Liver (tissue), 9 donors: Measurements from ENCODE around the gene FNIP1. TPM values are rescaled to one million over a fixed set of nuclear protein-coding genes. Genes with fewer than 3 reads are reported as not detected.
A peak's percentile ranks its signal among the peaks of the same experiment; 100 is the strongest.

ENCODE experiments used
- DNase-seq: peaks from one replicate; pipeline ENCODE4 v3.0.0-alpha.2; 2017; ENCODE audit warnings: low spot score
- H3K27ac ChIP-seq, 2 donors: one replicate each; pipeline ENCODE4 v1.7.0; 2013; ENCODE audit warnings: inconsistent platforms in 2 of 2, low read length in 2 of 2, control low read depth in 1 of 2, low read depth in 1 of 2, mild to moderate bottlenecking in 1 of 2
- H3K27me3 ChIP-seq, 4 donors: one replicate each; pipeline versions ENCODE4 v1.6.1 to v1.7.0; 2013; ENCODE audit warnings: low read length in 3 of 4, inconsistent platforms in 1 of 4, mild to moderate bottlenecking in 1 of 4, moderate library complexity in 1 of 4; ENCODE audit not compliant: control insufficient read depth in 4 of 4, insufficient read depth in 4 of 4
- H3K36me3 ChIP-seq, 4 donors: one replicate each; pipeline versions ENCODE4 v1.6.1 to v1.7.0; 2013; ENCODE audit warnings: low read length in 3 of 4, mild to moderate bottlenecking in 3 of 4, low read depth in 1 of 4, moderate library complexity in 1 of 4; ENCODE audit not compliant: control insufficient read depth in 4 of 4, insufficient read depth in 3 of 4
- H3K4me1 ChIP-seq, 4 donors: one replicate each; pipeline versions ENCODE4 v1.6.1 to v1.7.0; 2013; ENCODE audit warnings: low read length in 3 of 4, mild to moderate bottlenecking in 3 of 4, moderate library complexity in 1 of 4; ENCODE audit not compliant: control insufficient read depth in 4 of 4, insufficient read depth in 4 of 4
- H3K4me3 ChIP-seq, 3 donors: one replicate each; pipeline versions ENCODE4 v1.6.1 to v1.7.0; 2013; ENCODE audit warnings: low read length in 3 of 3, control low read depth in 1 of 3, low read depth in 1 of 3, mild to moderate bottlenecking in 1 of 3
- H3K9ac ChIP-seq, 2 donors: one replicate each; pipeline ENCODE4 v1.7.0; 2013; ENCODE audit warnings: low read length in 2 of 2, mild to moderate bottlenecking in 2 of 2, moderate library complexity in 2 of 2, control low read depth in 1 of 2, low read depth in 1 of 2
- H3K9me3 ChIP-seq, 4 donors: one replicate each; pipeline versions ENCODE4 v1.6.1 to v1.7.0; 2013; ENCODE audit warnings: low read length in 3 of 4; ENCODE audit not compliant: control insufficient read depth in 4 of 4
- EGR1 ChIP-seq, 2 donors: IDR thresholded peaks; 2 replicates each; pipeline ENCODE4 v1.6.1; 2016 to 2018; ENCODE audit warnings: antibody characterized with exemption in 2 of 2, low read depth in 2 of 2
- FOXA1 ChIP-seq: IDR thresholded peaks from 2 replicates; pipeline ENCODE4 v1.6.1; 2016; ENCODE audit warnings: antibody characterized with exemption
- FOXA2 ChIP-seq: IDR thresholded peaks from 2 replicates; pipeline ENCODE4 v1.6.1; 2016; ENCODE audit warnings: antibody characterized with exemption
- GABPA ChIP-seq, 2 donors: IDR thresholded peaks in 1 of 2; conservative IDR thresholded peaks in 1 of 2; 2 replicates each; pipeline ENCODE4 v1.6.1; 2016; ENCODE audit warnings: antibody characterized with exemption in 2 of 2, mild to moderate bottlenecking in 1 of 2, moderate library complexity in 1 of 2
- HNF4A ChIP-seq, 2 donors: conservative IDR thresholded peaks; 2 replicates each; pipeline ENCODE4 v1.6.1; 2016; ENCODE audit warnings: antibody characterized with exemption in 2 of 2, mild to moderate bottlenecking in 2 of 2
- HNF4G ChIP-seq: IDR thresholded peaks from 2 replicates; pipeline ENCODE4 v1.6.1; 2016; ENCODE audit warnings: antibody characterized with exemption
- JUND ChIP-seq, 2 donors: IDR thresholded peaks; 2 replicates each; pipeline ENCODE4 v1.6.1; 2016; ENCODE audit warnings: antibody characterized with exemption in 2 of 2
- NR2F2 ChIP-seq: IDR thresholded peaks from 2 replicates; pipeline ENCODE4 v1.6.1; 2016; ENCODE audit warnings: antibody characterized with exemption
- RAD21 ChIP-seq, 2 donors: IDR thresholded peaks; 2 replicates each; pipeline ENCODE4 v1.6.1; 2016; ENCODE audit warnings: antibody characterized with exemption in 2 of 2, mild to moderate bottlenecking in 2 of 2
- RXRA ChIP-seq, 2 donors: IDR thresholded peaks; 2 replicates each; pipeline ENCODE4 v1.6.1; 2017 to 2018; ENCODE audit warnings: antibody characterized with exemption in 2 of 2, mild to moderate bottlenecking in 1 of 2
- TAF1 ChIP-seq: conservative IDR thresholded peaks from 2 replicates; pipeline ENCODE4 v1.6.1; 2016; ENCODE audit warnings: antibody characterized with exemption, mild to moderate bottlenecking
- YY1 ChIP-seq: IDR thresholded peaks from 2 replicates; pipeline ENCODE4 v1.6.1; 2016; ENCODE audit warnings: antibody characterized with exemption, mild to moderate bottlenecking
- WGBS: extraction: QIAGEN DNeasy Blood & Tissue Kit; methylation state at CpG from one replicate; pipeline ENCODE4 v1.1.7; 2013; 5-methylcytosine and 5-hydroxymethylcytosine counted together
- polyA plus RNA-seq, 2 donors: library from polyadenylated mRNA; stranded (reverse) in 1 of 2; unstranded in 1 of 2; fragments of 200-250 nt in 1 of 2; fragments of >200 nt in 1 of 2; fragmentation: Nextera tagmentation in 1 of 2; extraction: Ambion mirVana in 1 of 2; gene quantifications; one replicate each; pipeline versions ENCODE4 v1.2.1 to v1.2.3, GENCODE V29; 2013 to 2015
- total RNA-seq, 2 donors: library from RNA; depleted of rRNA; stranded (reverse); fragments of >200 nt; gene quantifications; one replicate each; pipeline ENCODE4 v1.2.3, GENCODE V29; 2014
- TF ChIP-seq, protein P1 (sequence below): IDR thresholded peaks from 2 replicates; pipeline ENCODE4 v1.6.1; 2016; ENCODE audit warnings: antibody characterized with exemption
- TF ChIP-seq, protein P2 (sequence below): IDR thresholded peaks from 2 replicates; pipeline ENCODE4 v1.6.1; 2016; ENCODE audit warnings: antibody characterized with exemption
- TF ChIP-seq, protein P3 (sequence below): IDR thresholded peaks from 2 replicates; pipeline ENCODE4 v1.6.1; 2016; ENCODE audit warnings: antibody characterized with exemption
- TF ChIP-seq, protein P4 (sequence below): IDR thresholded peaks from 2 replicates; pipeline ENCODE4 v1.6.1; 2016; ENCODE audit warnings: antibody characterized with exemption, mild to moderate bottlenecking
- donor health status: healthy.
- donor health status: healthy.
- donor health status: healthy.
- donor health status: healthy.
- donor health status: healthy.

FNIP1 gene
- total and polyA plus RNA-seq, 4 donors: 3.7 to 34.0 (median 13.8) TPM

DNA sequence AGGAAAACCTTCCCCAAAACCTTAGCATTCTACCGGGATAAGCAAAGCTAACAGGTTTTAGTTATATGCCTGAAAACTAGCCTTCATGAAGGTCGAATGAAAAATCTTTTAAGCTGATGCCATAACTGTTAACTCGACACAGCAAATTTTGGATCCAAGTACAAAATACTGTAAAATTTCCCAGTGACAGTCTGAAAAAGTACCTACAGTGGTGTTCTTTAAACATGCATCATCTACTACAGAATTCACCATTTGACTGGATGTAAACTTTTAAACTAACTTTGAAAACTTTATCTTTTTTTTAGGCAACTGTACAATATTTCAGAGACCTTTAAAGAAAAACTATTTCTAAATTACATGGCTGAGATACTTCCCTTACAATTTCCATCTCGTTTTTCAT lies 162.6 kb downstream of the FNIP1 start (continued):
- TF ChIP-seq, protein P1, sequence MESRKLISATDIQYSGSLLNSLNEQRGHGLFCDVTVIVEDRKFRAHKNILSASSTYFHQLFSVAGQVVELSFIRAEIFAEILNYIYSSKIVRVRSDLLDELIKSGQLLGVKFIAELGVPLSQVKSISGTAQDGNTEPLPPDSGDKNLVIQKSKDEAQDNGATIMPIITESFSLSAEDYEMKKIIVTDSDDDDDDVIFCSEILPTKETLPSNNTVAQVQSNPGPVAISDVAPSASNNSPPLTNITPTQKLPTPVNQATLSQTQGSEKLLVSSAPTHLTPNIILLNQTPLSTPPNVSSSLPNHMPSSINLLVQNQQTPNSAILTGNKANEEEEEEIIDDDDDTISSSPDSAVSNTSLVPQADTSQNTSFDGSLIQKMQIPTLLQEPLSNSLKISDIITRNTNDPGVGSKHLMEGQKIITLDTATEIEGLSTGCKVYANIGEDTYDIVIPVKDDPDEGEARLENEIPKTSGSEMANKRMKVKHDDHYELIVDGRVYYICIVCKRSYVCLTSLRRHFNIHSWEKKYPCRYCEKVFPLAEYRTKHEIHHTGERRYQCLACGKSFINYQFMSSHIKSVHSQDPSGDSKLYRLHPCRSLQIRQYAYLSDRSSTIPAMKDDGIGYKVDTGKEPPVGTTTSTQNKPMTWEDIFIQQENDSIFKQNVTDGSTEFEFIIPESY: no peak
- no peak for TF ChIP-seq JUND (IDR thresholded peaks at IDR 0.05)

DNA sequence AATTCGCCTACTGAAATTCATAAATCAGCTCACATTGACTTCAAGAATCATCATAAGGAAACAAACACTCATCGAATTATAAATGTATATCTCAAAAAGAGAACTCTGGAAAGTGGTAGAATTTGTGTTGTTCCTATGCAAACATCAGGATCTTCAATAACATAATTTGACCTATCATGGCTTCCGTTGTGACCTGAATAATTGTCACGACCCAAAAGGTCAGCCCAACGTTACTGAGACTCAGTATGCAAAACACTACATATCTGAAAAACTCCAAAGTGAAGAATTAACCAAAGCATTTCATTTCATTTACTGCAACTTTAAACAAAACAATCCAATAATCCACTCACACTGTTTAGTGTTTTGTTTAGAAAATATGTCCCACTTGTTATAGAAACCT lies 163.0 kb downstream of the FNIP1 start:
- no peak for TF ChIP-seq EGR1 (IDR thresholded peaks at IDR 0.05; ENCODE audit: low read depth in 2 of 2)
- no peak for TF ChIP-seq NR2F2
- TF ChIP-seq, protein P2, sequence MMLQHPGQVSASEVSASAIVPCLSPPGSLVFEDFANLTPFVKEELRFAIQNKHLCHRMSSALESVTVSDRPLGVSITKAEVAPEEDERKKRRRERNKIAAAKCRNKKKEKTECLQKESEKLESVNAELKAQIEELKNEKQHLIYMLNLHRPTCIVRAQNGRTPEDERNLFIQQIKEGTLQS: no peak
- TF ChIP-seq RXRA (IDR thresholded peaks at IDR 0.05): no peak
- TF ChIP-seq, protein P3, sequence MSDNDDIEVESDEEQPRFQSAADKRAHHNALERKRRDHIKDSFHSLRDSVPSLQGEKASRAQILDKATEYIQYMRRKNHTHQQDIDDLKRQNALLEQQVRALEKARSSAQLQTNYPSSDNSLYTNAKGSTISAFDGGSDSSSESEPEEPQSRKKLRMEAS: no peak
- no peak for TF ChIP-seq RAD21 (IDR thresholded peaks at IDR 0.05)
- no peak for TF ChIP-seq TAF1
- no peak for TF ChIP-seq JUND (IDR thresholded peaks at IDR 0.05)
- TF ChIP-seq HNF4A (conservative IDR thresholded peaks at IDR 0.05): no peak
- TF ChIP-seq YY1: no peak
- TF ChIP-seq, protein P4, sequence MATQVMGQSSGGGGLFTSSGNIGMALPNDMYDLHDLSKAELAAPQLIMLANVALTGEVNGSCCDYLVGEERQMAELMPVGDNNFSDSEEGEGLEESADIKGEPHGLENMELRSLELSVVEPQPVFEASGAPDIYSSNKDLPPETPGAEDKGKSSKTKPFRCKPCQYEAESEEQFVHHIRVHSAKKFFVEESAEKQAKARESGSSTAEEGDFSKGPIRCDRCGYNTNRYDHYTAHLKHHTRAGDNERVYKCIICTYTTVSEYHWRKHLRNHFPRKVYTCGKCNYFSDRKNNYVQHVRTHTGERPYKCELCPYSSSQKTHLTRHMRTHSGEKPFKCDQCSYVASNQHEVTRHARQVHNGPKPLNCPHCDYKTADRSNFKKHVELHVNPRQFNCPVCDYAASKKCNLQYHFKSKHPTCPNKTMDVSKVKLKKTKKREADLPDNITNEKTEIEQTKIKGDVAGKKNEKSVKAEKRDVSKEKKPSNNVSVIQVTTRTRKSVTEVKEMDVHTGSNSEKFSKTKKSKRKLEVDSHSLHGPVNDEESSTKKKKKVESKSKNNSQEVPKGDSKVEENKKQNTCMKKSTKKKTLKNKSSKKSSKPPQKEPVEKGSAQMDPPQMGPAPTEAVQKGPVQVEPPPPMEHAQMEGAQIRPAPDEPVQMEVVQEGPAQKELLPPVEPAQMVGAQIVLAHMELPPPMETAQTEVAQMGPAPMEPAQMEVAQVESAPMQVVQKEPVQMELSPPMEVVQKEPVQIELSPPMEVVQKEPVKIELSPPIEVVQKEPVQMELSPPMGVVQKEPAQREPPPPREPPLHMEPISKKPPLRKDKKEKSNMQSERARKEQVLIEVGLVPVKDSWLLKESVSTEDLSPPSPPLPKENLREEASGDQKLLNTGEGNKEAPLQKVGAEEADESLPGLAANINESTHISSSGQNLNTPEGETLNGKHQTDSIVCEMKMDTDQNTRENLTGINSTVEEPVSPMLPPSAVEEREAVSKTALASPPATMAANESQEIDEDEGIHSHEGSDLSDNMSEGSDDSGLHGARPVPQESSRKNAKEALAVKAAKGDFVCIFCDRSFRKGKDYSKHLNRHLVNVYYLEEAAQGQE: no peak
- TF ChIP-seq FOXA2: no peak
- no peak for TF ChIP-seq FOXA1
- H3K9me3 ChIP-seq: no peaks in the 10 kb centered on the region
- no peaks in the 10 kb centered on the region for H3K36me3 ChIP-seq
- no peaks in the 10 kb centered on the region for H3K27me3 ChIP-seq
- DNase-seq: no peak
- peaks cover 4 to 26% (median 7%) of the 10 kb centered on the region in 4 donors for H3K4me1 ChIP-seq
- peak overlapping the region; percentile 84 to 95 for H3K9ac ChIP-seq
- H3K4me3 ChIP-seq: peak overlapping the region; percentile 70 to 97 (median 87)
- H3K27ac ChIP-seq: peak overlapping the region; percentile 86 to 97
- WGBS: 44% methylated on average over 5 of the region's 5 CpGs

DNA sequence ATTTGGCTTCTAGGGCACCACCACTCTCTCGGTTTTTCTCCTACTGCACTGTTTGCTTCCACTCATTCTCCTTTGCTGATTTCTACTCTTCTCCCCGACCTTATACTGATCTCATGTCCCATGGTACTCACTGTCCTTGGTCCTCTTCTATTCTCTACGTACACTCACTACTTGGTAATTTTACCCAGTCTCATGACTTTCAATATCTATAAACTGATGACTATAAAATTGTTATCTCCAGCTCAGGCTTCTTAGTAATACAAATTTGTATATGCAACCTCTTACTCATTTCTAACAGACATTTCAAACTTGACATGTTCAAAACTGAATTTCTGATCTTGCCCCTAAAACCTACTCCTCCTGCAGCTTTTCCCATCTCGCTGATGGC lies 165.9 kb downstream of the FNIP1 start:
- TF ChIP-seq NR2F2 (no peak), GABPA (IDR thresholded peaks at IDR 0.05 in 1 of 2, conservative IDR thresholded peaks at IDR 0.05 in 1 of 2) (no peak), HNF4G (no peak), RXRA (IDR thresholded peaks at IDR 0.05) (no peak), JUND (IDR thresholded peaks at IDR 0.05) (no peak)
- TF ChIP-seq, protein P2: no peak
- TF ChIP-seq, protein P3: no peak
- TF ChIP-seq, protein P1: no peak
- no peak for DNase-seq
- WGBS: 80% methylated on average over 4 of the region's 4 CpGs
- Histone ChIP-seq H3K4me1 (peaks cover 4 to 21% (median 6%) of the 10 kb centered on the region in 4 donors), H3K9ac (no peak overlapping the region), H3K9me3 (no peaks in the 10 kb centered on the region), H3K36me3 (no peaks in the 10 kb centered on the region), H3K4me3 (no peak overlapping the region), H3K27me3 (no peaks in the 10 kb centered on the region), H3K27ac (no peak overlapping the region)
